Measurements from ENCODE around the gene PRAMEF27. TPM values are rescaled to one million over a fixed set of nuclear protein-coding genes. Genes with fewer than 3 reads are reported as not detected.
"Not testable (repeated sequence)": the region's sequence is repeated elsewhere in the genome, so short reads cannot be mapped to it uniquely, and the experiment has no call there.

PRAMEF27 gene
- total RNA-seq = not detected

- H3K36me3 Mint-ChIP-seq; DNase-seq (ENCODE audit: low spot score in 2 of 2); H3K9me3 Mint-ChIP-seq; H3K27ac Mint-ChIP-seq; ATAC-seq: not testable (repeated sequence)
Observed at GRCh38 chr1:13056475-13056874, at the start of gene PRAMEF27. PRAMEF27 (minus strand) TSS chr1:13056575; CDS start chr1:13053659, 2,916 bp downstream.

GRCh38 chr1:13070474-13070873 lies 14.1 kb upstream of the PRAMEF27 start, which contains the start of gene PRAMEF25:
PRAMEF25 (plus strand) TSS chr1:13070774; CDS start chr1:13073694, 2,920 bp downstream.
- DNase-seq (ENCODE audit: low spot score in 2 of 2); H3K36me3 Mint-ChIP-seq; H3K27ac Mint-ChIP-seq; H3K9me3 Mint-ChIP-seq; ATAC-seq: not testable (repeated sequence)

GRCh38 chr1:13019846-13020245 lies 36.5 kb downstream of the PRAMEF27 start:
- H3K36me3 Mint-ChIP-seq; H3K9me3 Mint-ChIP-seq; ATAC-seq; DNase-seq (ENCODE audit: low spot score in 2 of 2); H3K27ac Mint-ChIP-seq: not testable (repeated sequence)

GRCh38 chr1:13011932-13012331 lies 44.4 kb downstream of the PRAMEF27 start:
- not testable (repeated sequence) for H3K36me3 Mint-ChIP-seq; DNase-seq (ENCODE audit: low spot score in 2 of 2); H3K27ac Mint-ChIP-seq; H3K9me3 Mint-ChIP-seq; ATAC-seq

- H3K9me3 Mint-ChIP-seq; H3K27ac Mint-ChIP-seq; DNase-seq (ENCODE audit: low spot score in 2 of 2); ATAC-seq; H3K36me3 Mint-ChIP-seq: not testable (repeated sequence)
Observed at GRCh38 chr1:13009348-13009747, 47.0 kb downstream of the PRAMEF27 start.

GRCh38 chr1:13005732-13006131 lies 50.6 kb downstream of the PRAMEF27 start:
- not testable (repeated sequence) for DNase-seq (ENCODE audit: low spot score in 2 of 2); H3K27ac Mint-ChIP-seq; H3K36me3 Mint-ChIP-seq; H3K9me3 Mint-ChIP-seq
- ATAC-seq = peak in 1 of 2 donors; percentile 28

Other genes starting within 250 kb of the PRAMEF27 start
- not detected for gene PRAMEF11, start 225.2 kb downstream of the PRAMEF27 start, total RNA-seq
- gene HNRNPCL1, start 207.9 kb downstream of the PRAMEF27 start, total RNA-seq = not detected
- gene PRAMEF2, start 199.5 kb downstream of the PRAMEF27 start, total RNA-seq = not detected
- gene PRAMEF4, start 170.4 kb downstream of the PRAMEF27 start, total RNA-seq = not detected
- not detected for gene PRAMEF10, start 158.3 kb downstream of the PRAMEF27 start, total RNA-seq
- gene PRAMEF7, start 140.0 kb downstream of the PRAMEF27 start, total RNA-seq = not detected
- gene PRAMEF6, start 109.0 kb downstream of the PRAMEF27 start, total RNA-seq = not detected
- not detected for gene HNRNPCL3, start 4.2 kb upstream of the PRAMEF27 start, total RNA-seq
- gene PRAMEF25, start 14.2 kb upstream of the PRAMEF27 start, total RNA-seq = not detected
- gene HNRNPCL2, start 60.3 kb upstream of the PRAMEF27 start, total RNA-seq = not detected
- not detected for gene PRAMEF26, start 99.4 kb upstream of the PRAMEF27 start, total RNA-seq
- not detected for gene HNRNPCL4, start 109.1 kb upstream of the PRAMEF27 start, total RNA-seq
- gene PRAMEF9, start 115.3 kb upstream of the PRAMEF27 start, total RNA-seq = not detected
- not detected for gene PRAMEF13, start 144.8 kb upstream of the PRAMEF27 start, total RNA-seq
- gene PRAMEF18, start 169.6 kb upstream of the PRAMEF27 start, total RNA-seq = not detected
- not detected for gene PRAMEF5, start 197.6 kb upstream of the PRAMEF27 start, total RNA-seq
- gene PRAMEF8, start 228.6 kb upstream of the PRAMEF27 start, total RNA-seq = not detected
- not detected for gene PRAMEF33, start 247.0 kb upstream of the PRAMEF27 start, total RNA-seq

Measured in activated naive CD4-positive, alpha-beta T cell treated with anti-CD3 and anti-CD28 coated beads, Interleukin-2, amount 50 U/mL, for 72 hours (primary cell).